ENCODE results near the gene SHF.

- TF ChIP-seq CTCF (optimal IDR thresholded peaks at IDR 0.05 in 1 of 3, IDR thresholded peaks at IDR 0.05 in 1 of 3, conservative IDR thresholded peaks at IDR 0.05 in 1 of 3; ENCODE audit: extremely low read depth in 1 of 3, insufficient read depth in 2 of 3, low read length in 3 of 3): no peak
- no peak for TF ChIP-seq EZH2 (IDR thresholded peaks at IDR 0.05; ENCODE audit: low read length)
These were observed 3.2 kb downstream of the SHF start for GRCh38 chr15:45184562-45185041.

Data from keratinocyte (primary cell).